Peyer's patch (tissue), 4 donors: Measurements from ENCODE around the gene TGFA.

Experiments
- POLR2A ChIP-seq, 2 donors: fragments of 450-650 bp; IDR thresholded peaks; one replicate each; pipeline ENCODE4 v1.5.1; 2017; ENCODE audit warnings: antibody characterized with exemption in 2 of 2, mild to moderate bottlenecking in 2 of 2, moderate library complexity in 2 of 2
- TF ChIP-seq, protein P1 (sequence below), 6 experiments: fragments of 450-650 bp in 4 of 6; fragments of 200-600 bp in 2 of 6; sonication (generic) in 1 of 6; IDR thresholded peaks; one replicate each; pipeline ENCODE4 v1.5.1; 2017 to 2019; ENCODE audit warnings: antibody characterized with exemption in 6 of 6, mild to moderate bottlenecking in 3 of 6, moderate library complexity in 1 of 6

DNA sequence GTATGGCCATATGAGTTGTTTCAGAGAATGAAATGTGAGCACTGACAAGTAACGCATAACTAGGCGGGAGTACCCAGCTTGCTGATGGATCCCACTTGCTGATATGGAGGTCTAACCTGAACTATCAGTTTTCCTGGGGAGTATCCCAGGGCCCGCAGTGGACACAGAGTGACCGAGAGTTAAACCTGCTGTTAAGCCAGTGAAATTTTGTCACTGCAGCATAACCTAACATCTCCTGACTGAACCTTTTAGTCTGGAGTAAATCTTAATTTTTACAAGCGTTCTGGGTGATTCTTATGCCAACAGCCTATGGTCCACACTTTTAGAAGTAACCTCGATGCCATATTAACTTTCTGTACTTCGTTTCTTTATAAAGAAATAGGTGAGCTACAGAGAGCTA lies 54.4 kb downstream of the TGFA start:
- no peak for TF ChIP-seq POLR2A (IDR thresholded peaks at IDR 0.05)
- TF ChIP-seq, protein P1, sequence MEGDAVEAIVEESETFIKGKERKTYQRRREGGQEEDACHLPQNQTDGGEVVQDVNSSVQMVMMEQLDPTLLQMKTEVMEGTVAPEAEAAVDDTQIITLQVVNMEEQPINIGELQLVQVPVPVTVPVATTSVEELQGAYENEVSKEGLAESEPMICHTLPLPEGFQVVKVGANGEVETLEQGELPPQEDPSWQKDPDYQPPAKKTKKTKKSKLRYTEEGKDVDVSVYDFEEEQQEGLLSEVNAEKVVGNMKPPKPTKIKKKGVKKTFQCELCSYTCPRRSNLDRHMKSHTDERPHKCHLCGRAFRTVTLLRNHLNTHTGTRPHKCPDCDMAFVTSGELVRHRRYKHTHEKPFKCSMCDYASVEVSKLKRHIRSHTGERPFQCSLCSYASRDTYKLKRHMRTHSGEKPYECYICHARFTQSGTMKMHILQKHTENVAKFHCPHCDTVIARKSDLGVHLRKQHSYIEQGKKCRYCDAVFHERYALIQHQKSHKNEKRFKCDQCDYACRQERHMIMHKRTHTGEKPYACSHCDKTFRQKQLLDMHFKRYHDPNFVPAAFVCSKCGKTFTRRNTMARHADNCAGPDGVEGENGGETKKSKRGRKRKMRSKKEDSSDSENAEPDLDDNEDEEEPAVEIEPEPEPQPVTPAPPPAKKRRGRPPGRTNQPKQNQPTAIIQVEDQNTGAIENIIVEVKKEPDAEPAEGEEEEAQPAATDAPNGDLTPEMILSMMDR (IDR thresholded peaks at IDR 0.05), result no peak
